Measurements from ENCODE around the gene IGFL2.

- no peak for TF ChIP-seq CTCF (IDR thresholded peaks at IDR 0.05 in 8 of 11, conservative IDR thresholded peaks at IDR 0.05 in 3 of 11)
- no peak for TF ChIP-seq POLR2A (IDR thresholded peaks at IDR 0.05)
Observed at GRCh38 chr19:46191972-46192371, 43.9 kb downstream of the IGFL2 start.
